ENCODE data around the gene NDFIP1.

- peak; percentile 75 for TF ChIP-seq CTCF (IDR thresholded peaks at IDR 0.05; ENCODE audit: poor library complexity)
- TF ChIP-seq EZH2 (IDR thresholded peaks at IDR 0.05; ENCODE audit: borderline replicate concordance): no peak
Measured at GRCh38 chr5:142145106-142145900, 36.7 kb downstream of the NDFIP1 start.
